Body of pancreas (tissue), 4 donors: ENCODE results near the gene NFS1.

Source experiments
- POLR2A ChIP-seq, 3 donors: fragments of 450-650 bp; IDR thresholded peaks; one replicate each; pipeline ENCODE4 v1.6.1; 2016; ENCODE audit warnings: antibody characterized with exemption in 3 of 3, mild to moderate bottlenecking in 2 of 3
- TF ChIP-seq, protein P1 (sequence below), 7 experiments: fragments of 450-650 bp in 4 of 7; fragments of 200-600 bp in 3 of 7; sonication (generic) in 3 of 7; IDR thresholded peaks; one replicate each; pipeline ENCODE4 v1.5.1; 2016 to 2019; ENCODE audit warnings: antibody characterized with exemption in 7 of 7

DNA sequence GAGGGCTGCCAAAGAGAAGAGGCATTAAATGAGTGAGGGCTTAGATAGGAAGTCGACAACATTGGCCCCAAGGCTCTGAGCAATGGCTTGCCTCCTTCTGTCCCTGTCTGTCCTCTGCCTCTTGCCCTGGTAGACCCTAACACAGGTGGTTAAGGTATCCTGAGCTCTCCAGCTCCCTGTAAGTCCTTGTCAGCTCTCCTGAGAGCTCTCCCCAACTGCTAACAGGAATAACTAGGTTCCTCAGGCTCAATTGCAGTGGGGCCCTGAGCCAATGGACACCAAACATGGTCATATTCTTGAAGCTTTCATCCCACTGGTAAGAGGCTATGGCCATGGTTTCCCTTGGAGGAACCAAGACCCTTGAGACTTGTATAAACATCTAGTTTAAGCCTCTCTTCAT is 29.5 kb downstream of the NFS1 start:
- TF ChIP-seq POLR2A (IDR thresholded peaks at IDR 0.05): no peak
- TF ChIP-seq, protein P1, sequence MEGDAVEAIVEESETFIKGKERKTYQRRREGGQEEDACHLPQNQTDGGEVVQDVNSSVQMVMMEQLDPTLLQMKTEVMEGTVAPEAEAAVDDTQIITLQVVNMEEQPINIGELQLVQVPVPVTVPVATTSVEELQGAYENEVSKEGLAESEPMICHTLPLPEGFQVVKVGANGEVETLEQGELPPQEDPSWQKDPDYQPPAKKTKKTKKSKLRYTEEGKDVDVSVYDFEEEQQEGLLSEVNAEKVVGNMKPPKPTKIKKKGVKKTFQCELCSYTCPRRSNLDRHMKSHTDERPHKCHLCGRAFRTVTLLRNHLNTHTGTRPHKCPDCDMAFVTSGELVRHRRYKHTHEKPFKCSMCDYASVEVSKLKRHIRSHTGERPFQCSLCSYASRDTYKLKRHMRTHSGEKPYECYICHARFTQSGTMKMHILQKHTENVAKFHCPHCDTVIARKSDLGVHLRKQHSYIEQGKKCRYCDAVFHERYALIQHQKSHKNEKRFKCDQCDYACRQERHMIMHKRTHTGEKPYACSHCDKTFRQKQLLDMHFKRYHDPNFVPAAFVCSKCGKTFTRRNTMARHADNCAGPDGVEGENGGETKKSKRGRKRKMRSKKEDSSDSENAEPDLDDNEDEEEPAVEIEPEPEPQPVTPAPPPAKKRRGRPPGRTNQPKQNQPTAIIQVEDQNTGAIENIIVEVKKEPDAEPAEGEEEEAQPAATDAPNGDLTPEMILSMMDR (IDR thresholded peaks at IDR 0.05): no peak
